MM.1S (cell line): ENCODE measurements around the gene TTC14.

ENCODE experiments used
- DNase-seq: peaks from one replicate; pipeline ENCODE4 v3.0.0-alpha.2; 2015
- H2AFZ ChIP-seq: fragments of 300-600 bp; sonication (generic); 2 replicates; pipeline ENCODE4 v1.6.0; 2016; ENCODE audit warnings: antibody characterized with exemption, low read length
- H3F3A ChIP-seq: fragments of 300-600 bp; sonication (generic); 2 replicates; pipeline ENCODE4 v1.6.1; 2016; ENCODE audit warnings: mild to moderate bottlenecking, antibody characterized with exemption, low read length, moderate library complexity, mixed read lengths; ENCODE audit not compliant: insufficient read depth
- H3K27ac ChIP-seq: fragments of 300-600 bp; sonication (generic); 2 replicates; pipeline ENCODE4 v1.5.1; 2016; ENCODE audit warnings: mild to moderate bottlenecking, low read length
- H3K27me3 ChIP-seq: fragments of 300-600 bp; sonication (generic); replicated peaks from 2 replicates; pipeline ENCODE4 v1.6.0; 2016; ENCODE audit warnings: low read length; ENCODE audit not compliant: insufficient read depth
- H3K36me3 ChIP-seq: fragments of 300-600 bp; sonication (generic); replicated peaks from 2 replicates; pipeline ENCODE4 v1.6.1; 2016; ENCODE audit warnings: mild to moderate bottlenecking, low read length, mixed read lengths; ENCODE audit not compliant: insufficient read depth
- H3K4me1 ChIP-seq: fragments of 300-600 bp; sonication (generic); 2 replicates; pipeline ENCODE4 v1.6.1; 2016; ENCODE audit warnings: low read length, mixed read lengths
- H3K4me2 ChIP-seq: fragments of 300-600 bp; sonication (generic); 2 replicates; pipeline ENCODE4 v1.6.0; 2016; ENCODE audit warnings: low read depth, low read length
- H3K4me3 ChIP-seq: fragments of 300-600 bp; sonication (generic); 2 replicates; pipeline ENCODE4 v1.5.1; 2016; ENCODE audit warnings: low read length, mixed read lengths
- H3K79me2 ChIP-seq: fragments of 300-600 bp; sonication (generic); 2 replicates; pipeline ENCODE4 v1.6.1; 2016; ENCODE audit warnings: mixed run types, low read length, mixed read lengths
- H3K9ac ChIP-seq: fragments of 300-600 bp; sonication (generic); 2 replicates; pipeline ENCODE4 v1.6.1; 2016; ENCODE audit warnings: low read length, mixed read lengths
- H3K9me2 ChIP-seq: fragments of 300-600 bp; sonication (generic); replicated peaks from 2 replicates; pipeline ENCODE4 v1.6.1; 2016; ENCODE audit warnings: mild to moderate bottlenecking, low read length, mixed read lengths; ENCODE audit not compliant: insufficient read depth
- H3K9me3 ChIP-seq: fragments of 300-600 bp; sonication (generic); replicated peaks from 2 replicates; pipeline ENCODE4 v1.6.1; 2016; ENCODE audit warnings: mild to moderate bottlenecking, low read length, mixed read lengths; ENCODE audit not compliant: insufficient read depth
- H4K20me1 ChIP-seq: fragments of 300-600 bp; sonication (generic); 2 replicates; pipeline ENCODE4 v1.6.1; 2016; ENCODE audit warnings: mild to moderate bottlenecking, low read length, moderate library complexity, mixed read lengths; ENCODE audit not compliant: insufficient read depth
- CTCF ChIP-seq: fragments of 300-600 bp; sonication (generic); IDR thresholded peaks from 2 replicates; pipeline ENCODE4 v1.5.1; 2016; ENCODE audit warnings: antibody characterized with exemption, low read length, mixed read lengths
- EZH2 ChIP-seq: fragments of 300-600 bp; sonication (generic); optimal IDR thresholded peaks from 2 replicates; pipeline ENCODE3; 2017; ENCODE audit warnings: low read depth, mild to moderate bottlenecking, antibody characterized with exemption, low read length, mixed read lengths
- EZH2phosphoT487 ChIP-seq: fragments of 300-600 bp; sonication (generic); IDR thresholded peaks from 2 replicates; pipeline ENCODE4 v1.6.1; 2018; ENCODE audit warnings: antibody characterized with exemption, low read length

The TTC14 gene

GRCh38 chr3:180601688-180602666 lies at the start of gene TTC14:
Gene TTC14, plus strand, starts transcription at chr3:180602163. Its CDS starts 99 bp downstream, at chr3:180602262.
- Histone ChIP-seq H3K4me2 (peak within 1 kb of the TSS; percentile 67), H3K36me3 (peaks cover 21% of the 10 kb centered on the region; the same call in 1 of the 2 replicates), H3K9me2 (no peaks in the 10 kb centered on the region), H2AFZ (peak within 1 kb of the TSS; percentile 99), H3K79me2 (peaks cover 22% of the 10 kb centered on the region), H3K27me3 (no peaks in the 10 kb centered on the region), H3F3A (peaks cover 21% of the 10 kb centered on the region), H3K9ac (peak within 1 kb of the TSS; percentile 71), H4K20me1 (no peaks in the 10 kb centered on the region), H3K27ac (peak within 1 kb of the TSS; percentile 73), H3K4me3 (peak within 1 kb of the TSS; percentile 80), H3K9me3 (no peaks in the 10 kb centered on the region), H3K4me1 (peaks cover 8% of the 10 kb centered on the region)
- peak; percentile 31 for TF ChIP-seq CTCF
- no peak for TF ChIP-seq EZH2phosphoT487
- DNase-seq: peak; percentile 98

GRCh38 chr3:180563406-180563805 lies 38.6 kb upstream of the TTC14 start:
- Histone ChIP-seq H3K36me3 (no peaks in the 10 kb centered on the region), H4K20me1 (no peaks in the 10 kb centered on the region), H3K79me2 (no peaks in the 10 kb centered on the region), H3F3A (no peaks in the 10 kb centered on the region), H3K9ac (no peak overlapping the region), H2AFZ (no peak overlapping the region), H3K4me1 (no peaks in the 10 kb centered on the region), H3K27ac (no peak overlapping the region), H3K9me3 (no peaks in the 10 kb centered on the region), H3K9me2 (no peaks in the 10 kb centered on the region), H3K4me2 (no peak overlapping the region), H3K27me3 (no peaks in the 10 kb centered on the region), H3K4me3 (no peak overlapping the region)
- no peak for DNase-seq
- TF ChIP-seq CTCF (no peak), EZH2 (no peak), EZH2phosphoT487 (no peak)

- Histone ChIP-seq H3K4me2 (no peak overlapping the region), H3K27ac (no peak overlapping the region), H3K36me3 (no peaks in the 10 kb centered on the region), H3K79me2 (no peaks in the 10 kb centered on the region), H3K27me3 (no peaks in the 10 kb centered on the region), H3F3A (no peaks in the 10 kb centered on the region), H3K9me3 (no peaks in the 10 kb centered on the region), H2AFZ (no peak overlapping the region), H3K9ac (no peak overlapping the region), H3K9me2 (no peaks in the 10 kb centered on the region), H3K4me3 (no peak overlapping the region), H4K20me1 (no peaks in the 10 kb centered on the region), H3K4me1 (no peaks in the 10 kb centered on the region)
- no peak for DNase-seq
- TF ChIP-seq EZH2phosphoT487 (no peak), EZH2 (no peak), CTCF (no peak)
Observed at GRCh38 chr3:180564676-180565075, 37.3 kb upstream of the TTC14 start.
